HCT116 (cell line): Measurements from ENCODE around the gene MAPK10.

ENCODE experiments used
- ELF1 ChIP-seq: IDR thresholded peaks from 2 replicates; pipeline ENCODE4 v1.6.1; 2012; ENCODE audit warnings: low read depth, borderline replicate concordance
- EZH2 ChIP-seq: fragments of 200-600 bp; sonication (generic); IDR thresholded peaks from 2 replicates; pipeline ENCODE4 v1.6.1; 2017; ENCODE audit warnings: antibody characterized with exemption, mixed run types

GRCh38 chr4:85979276-85979675 lies 380.6 kb downstream of the MAPK10 start:
- no peak for TF ChIP-seq ELF1
- no peak for TF ChIP-seq EZH2
